Parathyroid adenoma (tissue), 2 donors: ENCODE data around the gene NBEA.

Experiments
- H2AFZ ChIP-seq: fragments of 300-600 bp; sonication (generic); one replicate; pipeline ENCODE4 v1.7.0; 2017; ENCODE audit warnings: antibody characterized with exemption, mild to moderate bottlenecking
- H3K27ac ChIP-seq: fragments of 300-600 bp; sonication (generic); one replicate; pipeline ENCODE4 v1.7.0; 2017
- H3K27me3 ChIP-seq: fragments of 300-600 bp; sonication (generic); one replicate; pipeline ENCODE4 v1.7.0; 2017; ENCODE audit warnings: low read length; ENCODE audit not compliant: control insufficient read depth, insufficient read depth
- H3K36me3 ChIP-seq: fragments of 300-600 bp; sonication (generic); one replicate; pipeline ENCODE4 v1.7.0; 2017; ENCODE audit warnings: low read length; ENCODE audit not compliant: control insufficient read depth, insufficient read depth
- H3K4me1 ChIP-seq: fragments of 300-600 bp; sonication (generic); one replicate; pipeline ENCODE4 v1.7.0; 2017; ENCODE audit warnings: control low read depth
- H3K4me2 ChIP-seq: fragments of 300-600 bp; sonication (generic); one replicate; pipeline ENCODE4 v1.7.0; 2017; ENCODE audit warnings: low read length
- H3K4me3 ChIP-seq: fragments of 300-600 bp; sonication (generic); one replicate; pipeline ENCODE4 v1.7.0; 2017; ENCODE audit warnings: low read depth, low read length
- H3K79me2 ChIP-seq: fragments of 300-600 bp; sonication (generic); one replicate; pipeline ENCODE4 v1.7.0; 2017; ENCODE audit warnings: control low read depth
- H3K9ac ChIP-seq: fragments of 300-600 bp; sonication (generic); one replicate; pipeline ENCODE4 v1.7.0; 2017; ENCODE audit warnings: mild to moderate bottlenecking
- H3K9me3 ChIP-seq: fragments of 300-600 bp; sonication (generic); one replicate; pipeline ENCODE4 v1.7.0; 2017; ENCODE audit warnings: low read length; ENCODE audit not compliant: control insufficient read depth
- TF ChIP-seq, protein P1 (sequence below): fragments of 300-600 bp; sonication (generic); IDR thresholded peaks from one replicate; pipeline ENCODE4 v1.7.0; 2017; ENCODE audit warnings: antibody characterized with exemption, mild to moderate bottlenecking
- donor health status: primary hyperparathyroidism.

NBEA gene

DNA sequence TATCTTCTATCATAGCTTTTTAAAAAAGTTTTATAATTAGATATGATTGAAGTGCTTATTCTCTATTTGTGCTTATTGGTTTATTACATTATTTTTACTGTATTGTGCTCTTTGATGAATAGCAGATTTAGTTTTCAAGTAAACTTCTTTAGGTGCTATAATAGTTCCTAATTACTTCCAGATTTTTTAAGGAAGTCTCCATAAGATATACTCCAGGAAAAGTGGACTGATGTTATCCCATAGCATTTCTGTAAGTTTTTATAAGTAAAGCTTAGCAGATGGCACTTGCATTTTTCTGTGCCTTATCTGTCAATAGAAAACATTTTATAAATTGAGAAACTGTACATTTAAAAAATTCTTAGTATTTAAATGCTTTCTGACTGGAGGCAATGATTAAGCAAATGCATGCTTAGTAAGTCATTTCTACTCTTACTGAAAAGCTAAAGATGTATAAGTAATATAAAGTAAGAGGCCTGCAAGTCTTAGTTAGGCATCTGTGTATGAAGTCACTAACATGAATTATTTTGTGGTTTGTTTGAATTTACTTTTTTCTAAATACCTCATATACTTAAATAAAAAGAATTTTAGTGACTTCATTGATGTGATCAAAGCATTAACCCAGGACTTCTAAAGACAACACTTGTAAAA is 351.6 kb downstream of the NBEA start:
- no peaks in the 10 kb centered on the region for H3K9me3 ChIP-seq
- no peaks in the 10 kb centered on the region for H3K27me3 ChIP-seq
- no peak overlapping the region for H3K27ac ChIP-seq
- no peaks in the 10 kb centered on the region for H3K36me3 ChIP-seq
- no peak overlapping the region for H2AFZ ChIP-seq
- no peak overlapping the region for H3K9ac ChIP-seq
- no peaks in the 10 kb centered on the region for H3K4me1 ChIP-seq
- no peak overlapping the region for H3K4me3 ChIP-seq
- TF ChIP-seq, protein P1, sequence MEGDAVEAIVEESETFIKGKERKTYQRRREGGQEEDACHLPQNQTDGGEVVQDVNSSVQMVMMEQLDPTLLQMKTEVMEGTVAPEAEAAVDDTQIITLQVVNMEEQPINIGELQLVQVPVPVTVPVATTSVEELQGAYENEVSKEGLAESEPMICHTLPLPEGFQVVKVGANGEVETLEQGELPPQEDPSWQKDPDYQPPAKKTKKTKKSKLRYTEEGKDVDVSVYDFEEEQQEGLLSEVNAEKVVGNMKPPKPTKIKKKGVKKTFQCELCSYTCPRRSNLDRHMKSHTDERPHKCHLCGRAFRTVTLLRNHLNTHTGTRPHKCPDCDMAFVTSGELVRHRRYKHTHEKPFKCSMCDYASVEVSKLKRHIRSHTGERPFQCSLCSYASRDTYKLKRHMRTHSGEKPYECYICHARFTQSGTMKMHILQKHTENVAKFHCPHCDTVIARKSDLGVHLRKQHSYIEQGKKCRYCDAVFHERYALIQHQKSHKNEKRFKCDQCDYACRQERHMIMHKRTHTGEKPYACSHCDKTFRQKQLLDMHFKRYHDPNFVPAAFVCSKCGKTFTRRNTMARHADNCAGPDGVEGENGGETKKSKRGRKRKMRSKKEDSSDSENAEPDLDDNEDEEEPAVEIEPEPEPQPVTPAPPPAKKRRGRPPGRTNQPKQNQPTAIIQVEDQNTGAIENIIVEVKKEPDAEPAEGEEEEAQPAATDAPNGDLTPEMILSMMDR = no peak
- no peaks in the 10 kb centered on the region for H3K79me2 ChIP-seq
- no peak overlapping the region for H3K4me2 ChIP-seq

DNA sequence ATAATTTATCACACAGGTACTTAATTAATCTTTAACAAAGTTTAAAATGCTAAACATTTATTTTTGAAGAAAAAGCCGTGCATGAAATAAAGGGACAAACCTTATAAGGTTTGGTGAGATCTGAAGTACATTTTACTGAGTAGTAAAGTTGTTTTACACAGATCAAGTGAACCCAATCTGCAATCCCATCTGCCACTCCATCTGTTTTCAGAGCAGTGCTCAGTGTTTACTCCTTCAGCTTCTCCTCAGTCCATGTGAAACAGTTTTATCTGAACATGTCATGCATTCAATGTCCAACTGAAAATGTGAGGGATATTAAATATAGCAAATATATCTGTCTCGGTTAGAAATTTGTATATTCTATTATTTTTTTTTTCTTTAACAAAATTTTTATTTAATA is 367.6 kb downstream of the NBEA start:
- H3K4me1 ChIP-seq = no peaks in the 10 kb centered on the region
- no peak overlapping the region for H3K4me2 ChIP-seq
- TF ChIP-seq, protein P1 = no peak
- no peaks in the 10 kb centered on the region for H3K79me2 ChIP-seq
- no peak overlapping the region for H3K4me3 ChIP-seq
- no peaks in the 10 kb centered on the region for H3K27me3 ChIP-seq
- H3K9ac ChIP-seq = no peak overlapping the region
- no peaks in the 10 kb centered on the region for H3K9me3 ChIP-seq
- no peak overlapping the region for H2AFZ ChIP-seq
- H3K27ac ChIP-seq = no peak overlapping the region
- no peaks in the 10 kb centered on the region for H3K36me3 ChIP-seq

DNA sequence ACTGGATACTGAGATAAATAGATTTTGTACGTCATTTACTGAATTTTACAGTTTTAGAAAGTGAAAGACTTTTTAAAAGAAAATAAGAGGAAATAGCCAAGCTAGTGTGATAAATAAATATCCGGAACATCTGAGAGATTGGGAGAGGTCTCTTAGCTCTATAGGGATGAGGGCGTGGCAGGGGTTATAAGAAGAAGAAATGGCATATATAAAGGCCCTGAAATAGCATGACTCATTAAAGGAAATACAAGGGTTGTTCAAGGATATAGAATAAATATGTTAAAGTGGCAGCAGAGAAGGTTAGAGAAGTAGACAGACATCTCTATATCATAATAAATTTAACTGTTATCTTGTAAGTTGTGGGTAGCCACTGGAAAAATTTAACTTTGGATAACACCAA is 390.1 kb downstream of the NBEA start:
- no peak overlapping the region for H3K9ac ChIP-seq
- no peak overlapping the region for H3K4me3 ChIP-seq
- no peaks in the 10 kb centered on the region for H3K4me1 ChIP-seq
- H3K36me3 ChIP-seq = no peaks in the 10 kb centered on the region
- H3K27me3 ChIP-seq = no peaks in the 10 kb centered on the region
- H3K27ac ChIP-seq = no peak overlapping the region
- H3K4me2 ChIP-seq = no peak overlapping the region
- H2AFZ ChIP-seq = no peak overlapping the region
- no peaks in the 10 kb centered on the region for H3K9me3 ChIP-seq
- TF ChIP-seq, protein P1 = no peak
- H3K79me2 ChIP-seq = no peaks in the 10 kb centered on the region

DNA sequence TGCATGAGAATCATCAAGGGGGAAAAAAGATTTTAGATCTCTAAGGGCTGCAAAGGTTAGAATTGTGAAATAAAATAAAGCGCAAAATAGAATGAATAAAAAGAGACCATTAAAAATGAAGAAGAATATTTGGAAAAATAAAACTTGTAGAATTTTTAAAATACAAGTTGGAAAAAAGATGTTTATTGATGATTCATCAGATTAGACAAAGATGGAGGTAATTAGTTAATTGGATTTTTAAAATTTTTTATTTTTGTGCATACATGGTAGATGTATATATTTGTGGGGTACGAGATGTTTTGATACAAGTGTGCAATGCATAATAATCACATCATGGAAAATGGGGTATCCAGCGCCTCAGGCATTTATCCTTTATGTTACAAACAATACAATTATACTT is 391.1 kb downstream of the NBEA start:
- Histone ChIP-seq H3K79me2 (no peaks in the 10 kb centered on the region), H3K27ac (no peak overlapping the region), H3K36me3 (no peaks in the 10 kb centered on the region), H3K27me3 (no peaks in the 10 kb centered on the region), H3K4me2 (no peak overlapping the region), H3K9ac (no peak overlapping the region), H3K4me1 (no peaks in the 10 kb centered on the region), H2AFZ (no peak overlapping the region), H3K9me3 (no peaks in the 10 kb centered on the region), H3K4me3 (no peak overlapping the region)
- TF ChIP-seq, protein P1 = no peak

DNA sequence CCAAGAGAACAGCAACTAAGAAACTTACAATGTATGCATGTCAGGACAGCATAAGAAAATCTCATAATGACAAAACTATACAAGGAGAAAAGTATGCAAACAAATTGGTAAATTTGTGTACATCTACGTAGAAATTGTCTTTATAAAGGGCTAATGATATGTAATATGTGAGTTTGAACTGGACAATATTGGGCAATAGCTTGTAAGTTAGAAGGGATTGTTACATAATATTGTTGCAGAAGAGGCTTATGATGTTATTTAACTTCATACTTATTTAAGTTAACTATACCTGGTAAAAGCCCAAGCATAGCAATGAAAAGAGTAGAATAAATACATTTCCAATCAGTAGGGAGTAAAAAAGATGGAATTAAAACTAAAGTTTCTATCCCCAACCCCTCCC is 400.4 kb downstream of the NBEA start:
- Histone ChIP-seq H3K9ac (no peak overlapping the region), H3K9me3 (no peaks in the 10 kb centered on the region), H3K4me3 (no peak overlapping the region)

More for the DNA sequence above, 400.4 kb downstream of the NBEA start:
- Histone ChIP-seq H3K27ac (no peak overlapping the region), H3K4me2 (no peak overlapping the region), H3K79me2 (no peaks in the 10 kb centered on the region), H2AFZ (no peak overlapping the region), H3K27me3 (no peaks in the 10 kb centered on the region), H3K4me1 (no peaks in the 10 kb centered on the region), H3K36me3 (no peaks in the 10 kb centered on the region)
- TF ChIP-seq, protein P1 = no peak
